ENCODE data around the gene NF1.
"Not testable (repeated sequence)": the region's sequence is repeated elsewhere in the genome, so short reads cannot be mapped to it uniquely, and the experiment has no call there.

Gene NF1

GRCh38 chr17:31074772-31075555 is 19.8 kb upstream of the NF1 start:
- no peak for TF ChIP-seq CTCF (conservative IDR thresholded peaks at IDR 0.05; ENCODE audit: low read depth)
- no peak for DNase-seq (ENCODE audit: low spot score)
- H3K27ac ChIP-seq = peak overlapping the region; percentile 9; the same call in 1 of the 2 replicates
- ChIA-PET CTCF (interaction anchor here (0.6 kb wide), 2 partner anchors 35 to 614 kb away, joined by 3 to 4 read pairs; no protein-coding TSS in a partner anchor), POLR2A (ENCODE audit: low non-redundant PET) (no interaction called here)

DNA sequence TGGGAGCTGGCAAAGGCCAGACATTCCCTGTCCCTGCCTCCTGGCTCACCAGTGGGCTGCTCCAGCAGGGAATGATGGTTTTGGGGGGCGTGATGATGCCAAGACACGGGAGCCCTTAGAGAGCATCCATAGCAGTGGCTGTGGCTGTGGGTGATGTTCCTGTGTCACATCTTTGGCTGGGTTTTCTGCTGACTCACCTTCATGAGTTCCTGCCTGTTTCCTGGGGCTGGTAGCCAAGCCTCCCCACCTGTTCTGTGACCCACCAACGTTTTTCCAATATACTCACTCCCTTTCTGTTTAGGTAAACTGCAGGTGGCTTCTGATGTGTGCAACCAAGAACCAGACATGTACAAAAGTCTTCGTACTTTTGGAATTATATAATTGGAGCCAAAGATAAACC is 16.5 kb upstream of the NF1 start:
- ChIA-PET POLR2A (ENCODE audit: low non-redundant PET) (no interaction called here), CTCF (no interaction called here)
- peak overlapping the region; percentile 47 for H3K27ac ChIP-seq
- TF ChIP-seq CTCF (conservative IDR thresholded peaks at IDR 0.05; ENCODE audit: low read depth) = no peak
- no peak for DNase-seq (ENCODE audit: low spot score)

- H3K27ac ChIP-seq = no peak overlapping the region
- TF ChIP-seq CTCF (conservative IDR thresholded peaks at IDR 0.05; ENCODE audit: low read depth) = no peak
- ChIA-PET CTCF (no interaction called here), POLR2A (ENCODE audit: low non-redundant PET) (no interaction called here)
- no peak for DNase-seq (ENCODE audit: low spot score)
Measured at GRCh38 chr17:31079731-31080130, 15.0 kb upstream of the NF1 start.

- ChIA-PET POLR2A (ENCODE audit: low non-redundant PET) (interaction anchor here (0.6 kb wide), 1 partner anchor 10 kb away, joined by 7 read pairs; no protein-coding TSS in a partner anchor), CTCF (no interaction called here)
- DNase-seq (ENCODE audit: low spot score) = no peak
- TF ChIP-seq CTCF (conservative IDR thresholded peaks at IDR 0.05; ENCODE audit: low read depth) = no peak
- no peak overlapping the region for H3K27ac ChIP-seq
Measured at GRCh38 chr17:31085563-31085962, 9.2 kb upstream of the NF1 start.

GRCh38 chr17:31089471-31089870 is 5.3 kb upstream of the NF1 start:
- no peak for DNase-seq (ENCODE audit: low spot score)
- no peak for TF ChIP-seq CTCF (conservative IDR thresholded peaks at IDR 0.05; ENCODE audit: low read depth)
- no peak overlapping the region for H3K27ac ChIP-seq
- ChIA-PET POLR2A (ENCODE audit: low non-redundant PET) (no interaction called here), CTCF (interaction anchor here (0.8 kb wide), 1 partner anchor 69 kb away, joined by 5 read pairs; no protein-coding TSS in a partner anchor)

GRCh38 chr17:31090650-31091049 is 4.1 kb upstream of the NF1 start:
- POLR2A ChIA-PET (ENCODE audit: low non-redundant PET); CTCF ChIA-PET: not testable (repeated sequence)

GRCh38 chr17:31092475-31093064 is 2.2 kb upstream of the NF1 start:
- POLR2A ChIA-PET (ENCODE audit: low non-redundant PET) = no interaction called here
- no peak for DNase-seq (ENCODE audit: low spot score)
- H3K27ac ChIP-seq = no peak overlapping the region
- no peak for TF ChIP-seq CTCF (conservative IDR thresholded peaks at IDR 0.05; ENCODE audit: low read depth)
- CTCF ChIA-PET = no interaction called here

More at GRCh38 chr17:31090650-31091049, 4.1 kb upstream of the NF1 start:
- not testable (repeated sequence) for H3K27ac ChIP-seq; DNase-seq (ENCODE audit: low spot score)

Measured in RWPE1 (cell line).